B cell (primary cell): ENCODE results near the gene CXXC4. TPM values are rescaled to one million over a fixed set of nuclear protein-coding genes. Genes with fewer than 3 reads are reported as not detected.

Experiments used
- ATAC-seq: fragments of 200-7000 bp; cut with Tn5 transposase; one replicate; pipeline ENCODE4 v1.10.0; 2021; ENCODE audit warnings: low read depth, mild to moderate bottlenecking, moderate number of reproducible peaks, moderate library complexity
- CTCF ChIA-PET: fragments of 350-600 bp; sonication (Branson Sonifier 250); formaldehyde crosslinking; loops from one replicate; lab custom pipeline; 2021; ENCODE audit warnings: antibody characterized with exemption, inconsistent platforms; lab: Charles Lee
- POLR2A ChIA-PET: fragments of 350-600 bp; sonication (Branson Sonifier 250); formaldehyde crosslinking; loops from one replicate; lab custom pipeline; 2021; ENCODE audit warnings: antibody characterized with exemption; lab: Charles Lee
- DNase-seq: peaks from one replicate; pipeline ENCODE4 v3.0.0; 2013
- H2AFZ ChIP-seq: 2 replicates; pipeline ENCODE4 v1.6.1; 2012; ENCODE audit warnings: mild to moderate bottlenecking, low read depth, low read length; ENCODE audit not compliant: insufficient read depth, poor library complexity, severe bottlenecking
- H3K27ac ChIP-seq, 2 donors: 1 replicate in 1 of 2; 2 replicates in 1 of 2; pipeline ENCODE4 v1.5.1; 2012 to 2013; ENCODE audit warnings: low read length in 2 of 2, mild to moderate bottlenecking in 2 of 2, moderate library complexity in 1 of 2
- H3K27me3 ChIP-seq, 4 experiments: fragments of 200-600 bp in 1 of 4; sonication (generic) in 1 of 4; replicated peaks in 1 of 4; 1 replicate in 2 of 4; 2 replicates in 2 of 4; pipeline versions ENCODE4 v1.6.1 to v1.7.0; 2013 to 2016; ENCODE audit warnings: low read length in 3 of 4, mild to moderate bottlenecking in 2 of 4, mixed read lengths in 1 of 4, moderate library complexity in 1 of 4; ENCODE audit not compliant: insufficient read depth in 4 of 4, control insufficient read depth in 3 of 4; ENCODE audit errors: control extremely low read depth in 1 of 4
- H3K36me3 ChIP-seq, 2 experiments: replicated peaks in 1 of 2; 1 replicate in 1 of 2; 2 replicates in 1 of 2; pipeline versions ENCODE4 v1.6.1 to v1.7.1; 2013; ENCODE audit warnings: low read length in 1 of 2; ENCODE audit not compliant: insufficient read depth in 2 of 2, control insufficient read depth in 1 of 2; ENCODE audit errors: control extremely low read depth in 1 of 2, extremely low read depth in 1 of 2
- H3K4me1 ChIP-seq, 2 donors: fragments of 200-600 bp in 1 of 2; sonication (generic) in 1 of 2; 1 replicate in 1 of 2; 2 replicates in 1 of 2; pipeline versions ENCODE4 v1.5.1 to v1.6.1; 2013 to 2017; ENCODE audit warnings: low read length in 2 of 2; ENCODE audit not compliant: control insufficient read depth in 2 of 2, insufficient read depth in 2 of 2
- H3K4me2 ChIP-seq: replicated peaks from 2 replicates; pipeline ENCODE3; 2012; ENCODE audit warnings: mild to moderate bottlenecking, low read depth, low read length; ENCODE audit not compliant: poor library complexity, severe bottlenecking
- H3K4me3 ChIP-seq, 5 experiments: fragments of 200-600 bp in 1 of 5; sonication (generic) in 1 of 5; 1 replicate in 3 of 5; 2 replicates in 2 of 5; pipeline versions ENCODE4 v1.5.1 to v1.7.0; 2011 to 2016; ENCODE audit warnings: low read length in 4 of 5, mild to moderate bottlenecking in 4 of 5, low read depth in 2 of 5, control low read depth in 1 of 5, moderate library complexity in 1 of 5; ENCODE audit not compliant: insufficient read depth in 1 of 5; ENCODE audit errors: control extremely low read depth in 1 of 5, extremely low read depth in 1 of 5
- H3K79me2 ChIP-seq: fragments of 200-600 bp; sonication (generic); one replicate; pipeline ENCODE4 v1.6.0; 2016; ENCODE audit warnings: low read length; ENCODE audit not compliant: control insufficient read depth, insufficient read depth
- H3K9ac ChIP-seq: fragments of 200-600 bp; sonication (generic); 2 replicates; pipeline ENCODE4 v1.6.1; 2017; ENCODE audit warnings: mild to moderate bottlenecking, low read length, moderate library complexity
- H3K9me3 ChIP-seq, 3 donors: one replicate each; pipeline versions ENCODE4 v1.6.1 to v1.7.1; 2013; ENCODE audit warnings: low read length in 2 of 3; ENCODE audit not compliant: control insufficient read depth in 2 of 3, insufficient read depth in 1 of 3; ENCODE audit errors: control extremely low read depth in 1 of 3
- H4K20me1 ChIP-seq: 2 replicates; pipeline ENCODE4 v1.6.0; 2012; ENCODE audit warnings: mild to moderate bottlenecking, low read length; ENCODE audit not compliant: insufficient read depth, control insufficient read depth, poor library complexity, severe bottlenecking
- H3K27ac Mint-ChIP-seq: one replicate; pipeline ENCODE4 v1.8.0; 2021; ENCODE audit warnings: mixed read lengths
- H3K27me3 Mint-ChIP-seq: one replicate; pipeline ENCODE4 v1.8.0; 2021; ENCODE audit warnings: mixed read lengths
- H3K4me1 Mint-ChIP-seq: one replicate; pipeline ENCODE4 v1.8.0; 2021; ENCODE audit warnings: mixed read lengths
- H3K4me3 Mint-ChIP-seq: one replicate; pipeline ENCODE4 v1.8.0; 2021; ENCODE audit warnings: mixed read lengths
- H3K9me3 Mint-ChIP-seq: one replicate; pipeline ENCODE4 v1.8.0; 2022; ENCODE audit warnings: mixed read lengths; ENCODE audit not compliant: insufficient read depth
- EZH2 ChIP-seq: IDR thresholded peaks from 2 replicates; pipeline ENCODE4 v1.6.1; 2012; ENCODE audit warnings: borderline replicate concordance, low read depth, mild to moderate bottlenecking, moderate library complexity, low read length; ENCODE audit not compliant: insufficient read depth, poor library complexity, severe bottlenecking
- WGBS: methylation state at CpG from one replicate; pipeline ENCODE4 v1.1.5; 2013; ENCODE audit warnings: missing lambda C conversion rate; ENCODE audit not compliant: insufficient coverage; 5-methylcytosine and 5-hydroxymethylcytosine counted together
- intact Hi-C: fragments of 100-400 bp; cut with micrococcal nuclease; formaldehyde crosslinking; loops from one replicate; pipeline ENCODE4 v1.10.0; 2022
- polyA plus RNA-seq: library from polyadenylated mRNA; depleted of rRNA; stranded (reverse); fragments of >200 nt; gene quantifications from 2 replicates; pipeline ENCODE4 v1.2.3, GENCODE V29; 2012
- total RNA-seq, 2 donors: library from RNA; stranded (reverse); fragments of 120-200 nt in 1 of 2; gene quantifications; 1 replicate in 1 of 2; 2 replicates in 1 of 2; pipeline versions ENCODE4 v1.2.3 to v1.2.4, GENCODE V29; 2013 to 2022
- TF ChIP-seq, protein P1 (sequence below): fragments of 200-600 bp; IDR thresholded peaks from one replicate; pipeline ENCODE4 v1.8.0; 2022; ENCODE audit warnings: antibody characterized with exemption, mild to moderate bottlenecking

Gene CXXC4
- total and polyA plus RNA-seq, 2 donors (not counting 1 experiment from before 2014, with no cell fraction given): not detected

GRCh38 chr4:104488151-104488550 is 6.5 kb downstream of the CXXC4 start:
- Mint-ChIP-seq H3K27ac (no peak overlapping the region), H3K4me1 (peaks cover 19% of the 10 kb centered on the region), H3K4me3 (no peak overlapping the region), H3K9me3 (no peaks in the 10 kb centered on the region), H3K27me3 (peaks cover 49% of the 10 kb centered on the region)
- H3K27ac ChIP-seq: no peak overlapping the region
- ATAC-seq (no peak), DNase-seq (no peak)
- intact Hi-C loops: no loop called here
- no CpG with 5 or more reads among the region's 1 CpG for WGBS
- H3K9ac ChIP-seq: no peak overlapping the region
- H3K9me3 ChIP-seq: peaks cover 0 to 6% (median 1%) of the 10 kb centered on the region in 3 donors
- H3K79me2 ChIP-seq: no peaks in the 10 kb centered on the region
- H3K4me1 ChIP-seq: peaks cover 18 to 20% of the 10 kb centered on the region in 2 donors
- H2AFZ ChIP-seq: no peak overlapping the region
- H3K4me3 ChIP-seq: no peak overlapping the region
- no peaks in the 10 kb centered on the region for H4K20me1 ChIP-seq
- no peak overlapping the region for H3K4me2 ChIP-seq
- CTCF ChIA-PET: interaction anchor here (0.9 kb wide), 1 partner anchor 365 kb away, joined by 3 read pairs; no protein-coding TSS in a partner anchor
- H3K36me3 ChIP-seq: no peaks in the 10 kb centered on the region
- TF ChIP-seq EZH2: no peak
- TF ChIP-seq, protein P1, sequence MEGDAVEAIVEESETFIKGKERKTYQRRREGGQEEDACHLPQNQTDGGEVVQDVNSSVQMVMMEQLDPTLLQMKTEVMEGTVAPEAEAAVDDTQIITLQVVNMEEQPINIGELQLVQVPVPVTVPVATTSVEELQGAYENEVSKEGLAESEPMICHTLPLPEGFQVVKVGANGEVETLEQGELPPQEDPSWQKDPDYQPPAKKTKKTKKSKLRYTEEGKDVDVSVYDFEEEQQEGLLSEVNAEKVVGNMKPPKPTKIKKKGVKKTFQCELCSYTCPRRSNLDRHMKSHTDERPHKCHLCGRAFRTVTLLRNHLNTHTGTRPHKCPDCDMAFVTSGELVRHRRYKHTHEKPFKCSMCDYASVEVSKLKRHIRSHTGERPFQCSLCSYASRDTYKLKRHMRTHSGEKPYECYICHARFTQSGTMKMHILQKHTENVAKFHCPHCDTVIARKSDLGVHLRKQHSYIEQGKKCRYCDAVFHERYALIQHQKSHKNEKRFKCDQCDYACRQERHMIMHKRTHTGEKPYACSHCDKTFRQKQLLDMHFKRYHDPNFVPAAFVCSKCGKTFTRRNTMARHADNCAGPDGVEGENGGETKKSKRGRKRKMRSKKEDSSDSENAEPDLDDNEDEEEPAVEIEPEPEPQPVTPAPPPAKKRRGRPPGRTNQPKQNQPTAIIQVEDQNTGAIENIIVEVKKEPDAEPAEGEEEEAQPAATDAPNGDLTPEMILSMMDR: no peak
- POLR2A ChIA-PET: no interaction called here
- H3K27me3 ChIP-seq: peaks cover 0 to 24% (median 18%) of the 10 kb centered on the region in 4 experiments

DNA sequence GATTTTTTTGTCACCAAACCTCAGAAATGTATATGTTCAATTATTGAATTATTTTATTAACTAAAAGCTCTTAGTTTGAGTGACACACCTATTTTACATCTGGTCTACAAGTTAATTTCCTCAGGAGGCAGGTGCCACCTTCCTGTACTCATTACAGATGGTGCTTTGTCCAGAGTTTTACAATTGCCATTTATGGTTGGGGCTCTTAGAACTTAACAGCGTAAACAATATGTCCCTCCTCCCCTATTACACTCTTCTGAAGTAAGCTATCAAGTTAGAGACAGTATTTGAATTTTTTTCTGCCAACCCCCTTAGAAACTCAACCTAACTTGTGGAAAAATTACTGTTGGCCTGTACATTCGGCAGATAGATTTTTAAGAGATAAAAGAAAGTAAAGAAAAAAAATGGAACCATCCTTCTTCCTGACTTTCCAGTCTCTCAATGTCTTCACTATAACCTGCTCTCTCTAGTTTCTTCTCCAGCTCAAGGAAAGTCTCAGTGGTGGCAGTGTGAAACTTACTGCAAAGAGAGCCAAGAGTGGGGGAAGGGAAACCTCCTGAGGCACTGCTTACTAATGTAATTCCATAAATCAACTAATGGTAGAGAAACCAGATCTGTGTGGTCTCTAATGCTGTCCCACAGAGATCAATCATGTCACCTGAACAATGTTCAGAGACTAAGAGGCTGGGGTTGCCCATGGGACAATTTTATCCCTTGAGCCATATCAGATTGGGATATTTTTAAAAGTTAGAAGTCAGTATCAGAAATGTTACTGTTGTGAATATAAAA is 7.8 kb downstream of the CXXC4 start:
- CTCF ChIA-PET: no interaction called here
- H2AFZ ChIP-seq: no peak overlapping the region

More for the DNA sequence above, 7.8 kb downstream of the CXXC4 start:
- H3K9me3 Mint-ChIP-seq: no peaks in the 10 kb centered on the region
- Histone ChIP-seq H3K36me3 (no peaks in the 10 kb centered on the region), H3K27me3 (peaks cover 0 to 15% (median 14%) of the 10 kb centered on the region in 4 experiments), H3K4me1 (peaks cover 15 to 16% of the 10 kb centered on the region in 2 donors), H3K79me2 (no peaks in the 10 kb centered on the region), H3K9me3 (peaks cover 0 to 6% (median 0%) of the 10 kb centered on the region in 3 donors), H4K20me1 (no peaks in the 10 kb centered on the region), H3K4me2 (no peak overlapping the region), H3K27ac (no peak overlapping the region), H3K9ac (no peak overlapping the region), H3K4me3 (no peak overlapping the region)
- TF ChIP-seq, protein P1: no peak
- no peak for TF ChIP-seq EZH2
- DNase-seq (no peak), ATAC-seq (no peak)
- H3K27ac Mint-ChIP-seq: no peak overlapping the region
- POLR2A ChIA-PET: no interaction called here
- peaks cover 13% of the 10 kb centered on the region for H3K4me1 Mint-ChIP-seq
- no peak overlapping the region for H3K4me3 Mint-ChIP-seq
- H3K27me3 Mint-ChIP-seq: peaks cover 40% of the 10 kb centered on the region
- whole genome bisulfite sequencing: no CpG with 5 or more reads among the region's 2 CpGs
- intact Hi-C loops: no loop called here
